Measurements from ENCODE around the gene GNB1. TPM values are rescaled to one million over a fixed set of nuclear protein-coding genes. Genes with fewer than 3 reads are reported as not detected.

The GNB1 gene
- total and polyA plus RNA-seq, 2 of the 4 experiments (the other 2 are of a cell fraction): 73.5 to 371 TPM

- peaks cover 10% of the 10 kb centered on the region for H3K4me1 ChIP-seq (ENCODE audit: control insufficient read depth, insufficient read depth, low read length)
- no peak overlapping the region for H4K8ac ChIP-seq (ENCODE audit: low read depth in 2 of 2, low read length in 2 of 2)
- peaks cover 0 to 27% of the 10 kb centered on the region in 2 experiments; a peak in 2 of 4 replicates for H3K79me1 ChIP-seq (ENCODE audit: low read depth in 1 of 2, low read length in 2 of 2)
- H2AFZ ChIP-seq (replicated peaks; ENCODE audit: low read length, poor library complexity): no peak overlapping the region
- no peak overlapping the region for H2BK120ac ChIP-seq (ENCODE audit: low read depth, low read length)
- POLR2A ChIA-PET (ENCODE audit: unreplicated experiment): no interaction called here
- H3K27me3 ChIP-seq (ENCODE audit: control insufficient read depth, insufficient read depth, low read length): no peaks in the 10 kb centered on the region
- no peak overlapping the region for H3K18ac ChIP-seq (ENCODE audit: low read depth, low read length)
- H3K23ac ChIP-seq (ENCODE audit: low read depth, low read length): no peak overlapping the region
- peaks cover 100% of the 10 kb centered on the region for H4K20me1 ChIP-seq (ENCODE audit: insufficient read depth, low read length)
- H3K9me3 ChIP-seq (ENCODE audit: control insufficient read depth, insufficient read depth, low read length): no peaks in the 10 kb centered on the region
- no CpG with 5 or more reads among the region's 6 CpGs for WGBS, 2 experiments (ENCODE audit: extremely low coverage in 2 of 2, insufficient read length in 1 of 2)
- H3K14ac ChIP-seq (replicated peaks; ENCODE audit: low read depth, low read length): no peak overlapping the region
- H3K36me3 ChIP-seq (ENCODE audit: control insufficient read depth, insufficient read depth, low read length): peaks cover 12% of the 10 kb centered on the region
- no peak overlapping the region for H3K27ac ChIP-seq (ENCODE audit: insufficient read depth, low read length)
- no peak overlapping the region for H3K4me2 ChIP-seq (ENCODE audit: low read depth, low read length)
- no peak for ATAC-seq (ENCODE audit: low read depth)
- no peak overlapping the region for H3K56ac ChIP-seq (ENCODE audit: extremely low read depth, insufficient read depth, low read length)
- no peak overlapping the region for H3K4ac ChIP-seq (ENCODE audit: low read depth, low read length)
- no peak overlapping the region for H2AK5ac ChIP-seq (ENCODE audit: low read depth, low read length)
- no peak overlapping the region for H4K5ac ChIP-seq (ENCODE audit: low read depth, low read length)
- no peak overlapping the region for H2AK9ac ChIP-seq (replicated peaks; ENCODE audit: low read depth, low read length, poor library complexity)
- CTCF ChIA-PET: no interaction called here
- H2BK5ac ChIP-seq (ENCODE audit: low read depth, low read length, poor library complexity, severe bottlenecking): no peak overlapping the region
- H3K4me3 ChIP-seq (ENCODE audit: insufficient read depth, low read depth, low read length): no peak overlapping the region
- no peak for DNase-seq
- H2BK15ac ChIP-seq (ENCODE audit: low read depth, low read length): no peak overlapping the region
- intact Hi-C loops (cut with micrococcal nuclease) (loop anchor here (2.0 to 5.0 kb wide), 2 partner anchors 23 to 34 kb away; no protein-coding TSS in a partner anchor), dilution Hi-C loops (cut with HindIII; ENCODE audit: low sequenced_read_pairs, unreplicated experiment) (loop anchor here (10.0 kb wide), 1 partner anchor 57 kb away; no protein-coding TSS in a partner anchor), in situ Hi-C loops (cut with MboI; ENCODE audit: low sequenced_read_pairs) (loop anchor here (10.0 kb wide), 1 partner anchor 87 kb away; no protein-coding TSS in a partner anchor)
- TF ChIP-seq CEBPB (IDR thresholded peaks at IDR 0.05; ENCODE audit: low read depth, low read length): no peak
- no peak for TF ChIP-seq RCOR1 (IDR thresholded peaks at IDR 0.05; ENCODE audit: insufficient replicate concordance, low read length)
- no peak for TF ChIP-seq NFE2L2 (IDR thresholded peaks at IDR 0.05; ENCODE audit: low read depth, low read length)
- no peak for TF ChIP-seq MAFK (IDR thresholded peaks at IDR 0.05; ENCODE audit: low read depth, low read length)
- no peak for TF ChIP-seq FOS (IDR thresholded peaks at IDR 0.05; ENCODE audit: low read depth, low read length)
- TF ChIP-seq MAZ (IDR thresholded peaks at IDR 0.05; ENCODE audit: borderline replicate concordance, low read depth, low read length): no peak
- TF ChIP-seq RAD21 (IDR thresholded peaks at IDR 0.05; ENCODE audit: low read length): no peak
- no peak for TF ChIP-seq RFX5 (IDR thresholded peaks at IDR 0.05; ENCODE audit: low read depth, low read length)
- no peak for TF ChIP-seq SMC3 (IDR thresholded peaks at IDR 0.05; ENCODE audit: low read depth, low read length)
- no peak for TF ChIP-seq MXI1 (IDR thresholded peaks at IDR 0.05; ENCODE audit: borderline replicate concordance, low read depth, low read length)
- no peak for TF ChIP-seq CTCF (conservative IDR thresholded peaks at IDR 0.05; ENCODE audit: low read depth, low read length)
- TF ChIP-seq BHLHE40 (IDR thresholded peaks at IDR 0.05; ENCODE audit: low read depth, low read length): no peak
- no peak overlapping the region for H3K9ac ChIP-seq (ENCODE audit: low read depth, low read length)
- H4K91ac ChIP-seq (ENCODE audit: insufficient read depth, low read depth, low read length): no peak overlapping the region
- BruUV-seq (replicated peaks): no TSS peak
- peaks cover 27% of the 10 kb centered on the region for H3K9me1 ChIP-seq (ENCODE audit: insufficient read depth, low read length)
- no peak overlapping the region for H2BK20ac ChIP-seq (ENCODE audit: low read depth, low read length)
Observed at GRCh38 chr1:1881727-1882126, 9.2 kb downstream of the GNB1 start.

All from IMR-90 (cell line).